ENCODE results near the gene GLRA1.

The GLRA1 gene

DNA sequence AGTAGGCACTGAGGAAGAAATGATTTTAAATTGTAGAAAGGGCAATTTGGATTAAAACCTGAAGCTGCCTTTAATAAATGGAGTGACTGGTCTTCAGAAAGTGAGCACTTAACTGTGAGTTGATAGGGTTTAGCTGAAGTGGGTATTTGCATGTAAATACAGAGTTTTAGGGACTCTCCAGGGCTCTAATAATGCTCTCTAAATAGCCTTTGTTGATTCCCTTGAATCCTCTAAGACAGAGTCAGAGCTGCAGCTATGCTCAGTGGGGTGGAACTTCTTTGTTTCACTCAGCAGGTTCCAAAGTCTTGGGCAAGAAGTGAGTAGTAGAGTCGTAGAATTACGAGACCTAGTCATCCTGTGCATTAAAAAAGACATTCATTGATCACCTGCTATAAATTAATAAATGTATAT, 21.4 kb downstream of the GLRA1 start:
- in situ Hi-C loops (cut with HindIII; ENCODE audit: low sequenced_read_pairs): no loop called here
- DNase-seq (ENCODE audit: low read depth): no peak

DNA sequence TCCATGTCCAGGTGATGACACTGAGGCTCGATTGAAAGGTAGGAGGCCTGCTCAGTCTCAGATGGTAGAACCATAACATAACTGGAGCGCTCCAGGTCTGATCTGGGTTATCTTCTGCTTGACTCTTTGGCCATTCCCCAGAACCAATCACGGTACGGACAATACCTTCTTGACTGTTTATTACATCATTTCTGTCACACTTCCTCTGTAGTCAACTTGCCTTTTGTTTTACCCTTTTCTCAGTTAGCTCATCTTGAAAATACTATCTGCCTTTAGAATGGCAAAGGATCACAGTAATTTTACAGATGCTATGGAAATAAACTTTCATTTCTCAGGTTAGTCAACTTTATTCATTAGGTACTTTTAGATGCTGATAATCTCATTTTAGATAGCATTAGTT, 22.4 kb downstream of the GLRA1 start:
- TF ChIP-seq, protein P1, sequence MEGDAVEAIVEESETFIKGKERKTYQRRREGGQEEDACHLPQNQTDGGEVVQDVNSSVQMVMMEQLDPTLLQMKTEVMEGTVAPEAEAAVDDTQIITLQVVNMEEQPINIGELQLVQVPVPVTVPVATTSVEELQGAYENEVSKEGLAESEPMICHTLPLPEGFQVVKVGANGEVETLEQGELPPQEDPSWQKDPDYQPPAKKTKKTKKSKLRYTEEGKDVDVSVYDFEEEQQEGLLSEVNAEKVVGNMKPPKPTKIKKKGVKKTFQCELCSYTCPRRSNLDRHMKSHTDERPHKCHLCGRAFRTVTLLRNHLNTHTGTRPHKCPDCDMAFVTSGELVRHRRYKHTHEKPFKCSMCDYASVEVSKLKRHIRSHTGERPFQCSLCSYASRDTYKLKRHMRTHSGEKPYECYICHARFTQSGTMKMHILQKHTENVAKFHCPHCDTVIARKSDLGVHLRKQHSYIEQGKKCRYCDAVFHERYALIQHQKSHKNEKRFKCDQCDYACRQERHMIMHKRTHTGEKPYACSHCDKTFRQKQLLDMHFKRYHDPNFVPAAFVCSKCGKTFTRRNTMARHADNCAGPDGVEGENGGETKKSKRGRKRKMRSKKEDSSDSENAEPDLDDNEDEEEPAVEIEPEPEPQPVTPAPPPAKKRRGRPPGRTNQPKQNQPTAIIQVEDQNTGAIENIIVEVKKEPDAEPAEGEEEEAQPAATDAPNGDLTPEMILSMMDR (IDR thresholded peaks at IDR 0.05; ENCODE audit: low read depth, low read length, missing control alignments): no peak
- DNase-seq (ENCODE audit: low read depth): no peak
- no peak overlapping the region for H3K4me3 ChIP-seq (ENCODE audit: low read depth, low read length)
- in situ Hi-C loops (cut with HindIII; ENCODE audit: low sequenced_read_pairs): no loop called here

More for the DNA sequence above, 21.4 kb downstream of the GLRA1 start:
- H3K4me3 ChIP-seq (ENCODE audit: low read depth, low read length): no peak overlapping the region
- TF ChIP-seq, protein P1 (IDR thresholded peaks at IDR 0.05; ENCODE audit: low read depth, low read length, missing control alignments): no peak

DNA sequence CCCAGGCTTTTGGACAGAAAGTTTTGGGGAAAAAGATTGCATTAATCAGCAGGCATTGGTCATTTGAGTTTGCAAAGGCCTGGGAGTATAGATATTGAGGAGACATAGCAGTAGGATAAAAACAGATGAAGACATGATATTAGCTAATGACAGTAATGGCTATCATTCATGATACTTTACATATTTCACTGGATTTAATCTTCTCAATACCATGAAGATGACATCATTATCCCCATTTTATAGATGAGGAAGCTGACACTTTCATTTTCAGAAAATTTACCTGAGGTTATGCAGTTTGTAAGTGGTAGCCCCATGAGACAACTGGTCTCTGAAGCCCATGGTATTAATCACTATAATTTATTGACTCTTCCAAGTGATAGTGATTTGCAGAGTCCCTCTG, 23.0 kb downstream of the GLRA1 start:
- TF ChIP-seq, protein P1 (IDR thresholded peaks at IDR 0.05; ENCODE audit: low read depth, low read length, missing control alignments): no peak
- no peak for DNase-seq (ENCODE audit: low read depth)
- no peak overlapping the region for H3K4me3 ChIP-seq (ENCODE audit: low read depth, low read length)
- in situ Hi-C loops (cut with HindIII; ENCODE audit: low sequenced_read_pairs): no loop called here

DNA sequence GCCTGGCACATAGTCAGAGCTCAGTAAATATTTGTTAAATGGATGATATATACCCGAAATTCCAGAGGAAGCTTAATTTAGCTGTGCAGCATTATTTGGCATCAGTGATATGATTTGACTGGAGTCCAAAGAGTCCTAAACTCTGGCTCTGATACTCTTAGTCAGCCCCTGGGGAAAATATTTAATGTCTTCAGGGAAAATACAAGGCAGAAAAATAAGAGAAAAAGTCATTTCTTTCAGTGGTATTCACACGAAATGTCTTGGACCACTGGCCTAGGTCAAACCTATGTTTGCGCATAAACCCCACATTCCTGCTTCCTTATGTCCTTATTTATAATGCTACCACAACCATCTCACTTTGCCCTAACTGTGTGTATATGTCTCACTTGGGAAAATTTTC, 23.8 kb downstream of the GLRA1 start:
- in situ Hi-C loops (cut with HindIII; ENCODE audit: low sequenced_read_pairs): no loop called here
- no peak overlapping the region for H3K4me3 ChIP-seq (ENCODE audit: low read depth, low read length)
- DNase-seq (ENCODE audit: low read depth): no peak
- TF ChIP-seq, protein P1 (IDR thresholded peaks at IDR 0.05; ENCODE audit: low read depth, low read length, missing control alignments): no peak

DNA sequence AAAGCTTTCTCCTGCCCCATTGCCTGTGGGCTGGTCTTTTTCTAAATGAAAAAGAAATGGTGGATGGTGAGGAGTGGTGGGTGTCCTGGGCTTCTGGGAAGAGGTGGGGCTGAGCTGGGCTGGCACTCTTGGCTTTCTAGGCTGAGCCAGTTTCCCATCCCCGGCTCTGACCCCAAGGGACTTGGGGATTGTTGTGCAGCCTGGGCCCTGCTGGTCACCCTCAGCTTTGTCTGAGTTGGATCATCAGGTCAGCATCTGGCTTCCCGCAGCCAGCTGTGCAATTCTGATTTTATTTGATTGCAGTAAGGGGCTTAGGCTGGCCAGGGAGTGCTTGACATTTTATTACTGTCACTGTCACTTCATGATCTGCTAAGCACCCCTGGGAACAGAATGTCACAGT, 25.3 kb downstream of the GLRA1 start:
- TF ChIP-seq, protein P1 (IDR thresholded peaks at IDR 0.05; ENCODE audit: low read depth, low read length, missing control alignments): no peak
- in situ Hi-C loops (cut with HindIII; ENCODE audit: low sequenced_read_pairs): no loop called here

DNA sequence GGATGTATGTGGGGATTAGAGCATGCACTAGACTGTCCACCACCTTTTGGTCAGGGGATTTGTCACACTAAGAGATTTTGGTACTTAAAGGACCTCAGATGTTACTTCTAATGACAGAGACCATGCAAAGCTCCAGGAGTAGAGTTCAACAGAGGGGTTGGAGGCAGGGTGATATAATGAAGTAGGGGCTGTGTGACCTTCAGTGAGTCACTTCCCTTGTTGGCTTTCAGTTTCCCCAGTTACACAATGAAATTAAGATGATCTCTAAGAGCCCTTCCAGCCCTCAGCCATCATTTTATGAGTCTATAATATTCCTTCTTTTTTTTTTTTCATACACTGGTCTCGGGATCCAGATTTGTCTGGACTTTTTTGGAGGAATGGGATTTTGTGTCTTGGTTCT, 26.8 kb downstream of the GLRA1 start:
- TF ChIP-seq, protein P1 (IDR thresholded peaks at IDR 0.05; ENCODE audit: low read depth, low read length, missing control alignments): no peak
- DNase-seq (ENCODE audit: low read depth): no peak
- no peak overlapping the region for H3K4me3 ChIP-seq (ENCODE audit: low read depth, low read length)
- in situ Hi-C loops (cut with HindIII; ENCODE audit: low sequenced_read_pairs): no loop called here

More for the DNA sequence above, 25.3 kb downstream of the GLRA1 start:
- H3K4me3 ChIP-seq (ENCODE audit: low read depth, low read length): no peak overlapping the region
- DNase-seq (ENCODE audit: low read depth): no peak

Measured in astrocyte of the cerebellum (primary cell).